Ureter (tissue), 1 donor: ENCODE results near the gene PCBP2. TPM values are rescaled to one million over a fixed set of nuclear protein-coding genes. Genes with fewer than 3 reads are reported as not detected.
"Not testable (repeated sequence)": the region's sequence is repeated elsewhere in the genome, so short reads cannot be mapped to it uniquely, and the experiment has no call there.

Source experiments
- DNase-seq: peaks from one replicate; pipeline ENCODE4 v3.0.0-alpha.2; 2020; ENCODE audit warnings: low spot score
- total RNA-seq: library from RNA; stranded (reverse); gene quantifications from one replicate; pipeline ENCODE4 v1.2.4, GENCODE V29; 2023
- donor health status: DM: yes; HTN: yes; CAD: no.

PCBP2 gene
- total RNA-seq, 1 donor from 2014 or later, result 675 TPM

- peak; percentile 99 for DNase-seq
These were observed 10.7 kb upstream of the PCBP2 start, which contains the start of gene PRR13 for GRCh38 chr12:53441040-53441833. PRR13 (plus strand) TSS chr12:53441734; CDS start chr12:53442715, 981 bp downstream.

- no peak for DNase-seq
These were observed 7.9 kb upstream of the PCBP2 start for GRCh38 chr12:53443955-53444354.

- DNase-seq, result not testable (repeated sequence)
These were observed 7.1 kb upstream of the PCBP2 start for GRCh38 chr12:53444593-53445325.

- no peak for DNase-seq
These were observed 966 bp upstream of the PCBP2 start for GRCh38 chr12:53450936-53451335.

- peak; percentile 91 for DNase-seq
These were observed 516 bp downstream of the PCBP2 start for GRCh38 chr12:53452159-53453077.

GRCh38 chr12:53453953-53454640 lies 2.2 kb downstream of the PCBP2 start:
- no peak for DNase-seq

GRCh38 chr12:53454707-53455106 lies 2.8 kb downstream of the PCBP2 start:
- DNase-seq, result no peak

- DNase-seq, result no peak
These were observed 4.9 kb downstream of the PCBP2 start for GRCh38 chr12:53456654-53457366.

- no peak for DNase-seq
These were observed 7.2 kb downstream of the PCBP2 start for GRCh38 chr12:53459097-53459496.

- DNase-seq, result no peak
These were observed 9.2 kb downstream of the PCBP2 start for GRCh38 chr12:53461059-53461458.

GRCh38 chr12:53461591-53461990 lies 9.7 kb downstream of the PCBP2 start:
- no peak for DNase-seq

- DNase-seq, result no peak
These were observed 11.0 kb downstream of the PCBP2 start for GRCh38 chr12:53462935-53463334.

GRCh38 chr12:53463802-53464560 lies 12.1 kb downstream of the PCBP2 start:
- no peak for DNase-seq

GRCh38 chr12:53464685-53465418 lies 12.9 kb downstream of the PCBP2 start:
- DNase-seq, result no peak

GRCh38 chr12:53465679-53466078 lies 13.8 kb downstream of the PCBP2 start:
- DNase-seq, result no peak

GRCh38 chr12:53466640-53467039 lies 14.7 kb downstream of the PCBP2 start:
- no peak for DNase-seq

- no peak for DNase-seq
These were observed 15.2 kb downstream of the PCBP2 start for GRCh38 chr12:53467082-53467481.

GRCh38 chr12:53467880-53468279 lies 16.0 kb downstream of the PCBP2 start:
- DNase-seq, result no peak

GRCh38 chr12:53468282-53468681 lies 16.4 kb downstream of the PCBP2 start:
- DNase-seq, result no peak
